Neural cell (in vitro differentiated cells): ENCODE data around the gene GAS7. TPM values are rescaled to one million over a fixed set of nuclear protein-coding genes. Genes with fewer than 3 reads are reported as not detected.

Source experiments
- H2AFZ ChIP-seq: fragments of 200-600, 300-800 bp; sonication (generic), shearing (Covaris generic); 2 replicates; pipeline ENCODE4 v1.6.0; 2014; ENCODE audit warnings: low read depth, mild to moderate bottlenecking, antibody characterized with exemption, low read length, moderate library complexity
- H3F3A ChIP-seq: fragments of 200-600 bp; shearing (Covaris generic); 2 replicates; pipeline ENCODE4 v1.6.1; 2016; ENCODE audit warnings: mild to moderate bottlenecking, moderate library complexity, mixed read lengths, antibody characterized with exemption, low read length; ENCODE audit not compliant: insufficient read depth, poor library complexity, severe bottlenecking
- H3K27ac ChIP-seq: fragments of 200-600, 300-800 bp; sonication (generic), shearing (Covaris generic); 2 replicates; pipeline ENCODE4 v1.5.1; 2014; ENCODE audit warnings: mild to moderate bottlenecking, low read length, moderate library complexity
- H3K27me3 ChIP-seq: fragments of 300-800, 200-600 bp; sonication (generic), shearing (Covaris generic); 2 replicates; pipeline ENCODE4 v1.6.0; 2014; ENCODE audit warnings: mild to moderate bottlenecking, low read depth, low read length, moderate library complexity; ENCODE audit not compliant: insufficient read depth
- H3K36me3 ChIP-seq: fragments of 300-800, 200-600 bp; sonication (generic), shearing (Covaris generic); 2 replicates; pipeline ENCODE4 v1.5.1; 2014; ENCODE audit warnings: mild to moderate bottlenecking, antibody characterized with exemption, low read length, moderate library complexity; ENCODE audit not compliant: insufficient read depth
- H3K4me2 ChIP-seq: fragments of 300-800, 200-600 bp; sonication (generic), shearing (Covaris generic); 2 replicates; pipeline ENCODE4 v1.6.0; 2014; ENCODE audit warnings: mild to moderate bottlenecking, low read length
- H3K4me3 ChIP-seq: fragments of 300-800, 200-600 bp; sonication (generic), shearing (Covaris generic); 2 replicates; pipeline ENCODE4 v1.5.1; 2014; ENCODE audit warnings: mild to moderate bottlenecking, low read length, moderate library complexity
- H3K79me2 ChIP-seq: fragments of 200-600 bp; shearing (Covaris generic); replicated peaks from 2 replicates; pipeline ENCODE4 v1.6.0; 2014; ENCODE audit warnings: mild to moderate bottlenecking, low read length, moderate library complexity; ENCODE audit not compliant: insufficient read depth
- H3K9ac ChIP-seq: fragments of 300-800, 200-600 bp; sonication (generic), shearing (Covaris generic); 2 replicates; pipeline ENCODE4 v1.6.1; 2016; ENCODE audit warnings: mild to moderate bottlenecking, low read length, mixed read lengths
- H3K9me2 ChIP-seq: fragments of 200-600 bp; shearing (Covaris generic); 2 replicates; pipeline ENCODE4 v1.6.1; 2016; ENCODE audit warnings: mild to moderate bottlenecking, low read length, mixed read lengths; ENCODE audit not compliant: insufficient read depth
- H3K9me3 ChIP-seq: fragments of 200-600, 300-800 bp; sonication (generic), shearing (Covaris generic); 2 replicates; pipeline ENCODE4 v1.6.1; 2016; ENCODE audit warnings: mild to moderate bottlenecking, mixed run types, low read length, moderate library complexity, mixed read lengths
- H4K20me1 ChIP-seq: fragments of 200-600 bp; shearing (Covaris generic); 2 replicates; pipeline ENCODE4 v1.6.1; 2016; ENCODE audit warnings: mild to moderate bottlenecking, mixed run types; ENCODE audit not compliant: insufficient read depth
- CTCF ChIP-seq: fragments of 450-650 bp; IDR thresholded peaks from 2 replicates; pipeline ENCODE4 v1.5.1; 2014; ENCODE audit warnings: antibody characterized with exemption, mild to moderate bottlenecking, moderate library complexity; ENCODE audit not compliant: poor library complexity, severe bottlenecking
- EP300 ChIP-seq: fragments of 450-650 bp; conservative IDR thresholded peaks from 2 replicates; pipeline ENCODE4 v1.6.1; 2014; ENCODE audit warnings: antibody characterized with exemption, mild to moderate bottlenecking, moderate library complexity; ENCODE audit not compliant: poor library complexity, severe bottlenecking
- EZH2 ChIP-seq: fragments of 200-600, 300-800 bp; shearing (Covaris generic), sonication (generic); IDR thresholded peaks from 2 replicates; pipeline ENCODE4 v1.6.1; 2014; ENCODE audit warnings: antibody characterized with exemption, low read length, borderline replicate concordance, mild to moderate bottlenecking; ENCODE audit not compliant: insufficient read depth, poor library complexity, severe bottlenecking
- MXI1 ChIP-seq: fragments of 450-650 bp; conservative IDR thresholded peaks from 2 replicates; pipeline ENCODE4 v1.6.1; 2014; ENCODE audit warnings: antibody characterized with exemption, mild to moderate bottlenecking; ENCODE audit not compliant: poor library complexity, severe bottlenecking
- POLR2AphosphoS5 ChIP-seq: IDR thresholded peaks from 2 replicates; pipeline ENCODE4 v1.6.1; 2012
- RAD21 ChIP-seq: fragments of 450-650 bp; conservative IDR thresholded peaks from 2 replicates; pipeline ENCODE4 v1.6.1; 2014; ENCODE audit warnings: antibody characterized with exemption, mild to moderate bottlenecking, moderate library complexity
- REST ChIP-seq: IDR thresholded peaks from 2 replicates; pipeline ENCODE4 v1.6.1; 2012; ENCODE audit warnings: borderline replicate concordance
- SMC3 ChIP-seq: fragments of 450-650 bp; conservative IDR thresholded peaks from 2 replicates; pipeline ENCODE4 v1.6.1; 2014; ENCODE audit warnings: antibody characterized with exemption, mild to moderate bottlenecking, moderate library complexity; ENCODE audit not compliant: poor library complexity
- TAF1 ChIP-seq: IDR thresholded peaks from 2 replicates; pipeline ENCODE4 v1.6.1; 2012; ENCODE audit warnings: low read depth
- polyA plus RNA-seq: library from polyadenylated mRNA; depleted of rRNA; stranded (reverse); fragments of >200 nt; gene quantifications from 2 replicates; pipeline ENCODE4 v1.2.3, GENCODE V29; 2014

Gene GAS7
- polyA plus RNA-seq, 1 donor from 2014 or later: 23.6 TPM

GRCh38 chr17:10141436-10141835, 57.0 kb downstream of the GAS7 start:
- no peaks in the 10 kb centered on the region for H3K27me3 ChIP-seq
- H4K20me1 ChIP-seq: no peaks in the 10 kb centered on the region
- no peak for TF ChIP-seq REST
- no peak for TF ChIP-seq MXI1
- no peak for TF ChIP-seq POLR2AphosphoS5
- H3K36me3 ChIP-seq: no peaks in the 10 kb centered on the region
- H3K9me3 ChIP-seq: no peaks in the 10 kb centered on the region
- H3K79me2 ChIP-seq: no peaks in the 10 kb centered on the region
- H3K9me2 ChIP-seq: no peaks in the 10 kb centered on the region
- no peak overlapping the region for H3K4me3 ChIP-seq
- no peaks in the 10 kb centered on the region for H3F3A ChIP-seq
- no peak overlapping the region for H3K9ac ChIP-seq
- no peak overlapping the region for H2AFZ ChIP-seq
- H3K4me2 ChIP-seq: no peak overlapping the region
- H3K27ac ChIP-seq: no peak overlapping the region

- Histone ChIP-seq H3K4me3 (no peak overlapping the region), H3K36me3 (no peaks in the 10 kb centered on the region), H3K9ac (no peak overlapping the region), H2AFZ (no peak overlapping the region), H4K20me1 (no peaks in the 10 kb centered on the region), H3K9me2 (no peaks in the 10 kb centered on the region), H3F3A (no peaks in the 10 kb centered on the region), H3K27ac (no peak overlapping the region), H3K27me3 (no peaks in the 10 kb centered on the region), H3K4me2 (no peak overlapping the region), H3K79me2 (no peaks in the 10 kb centered on the region), H3K9me3 (no peaks in the 10 kb centered on the region)
- TF ChIP-seq CTCF: no peak
- TF ChIP-seq POLR2AphosphoS5: no peak
- TF ChIP-seq SMC3: no peak
- TF ChIP-seq TAF1: no peak
- TF ChIP-seq RAD21: no peak
- no peak for TF ChIP-seq EZH2
- TF ChIP-seq MXI1: no peak
- TF ChIP-seq REST: no peak
- no peak for TF ChIP-seq EP300
These were observed 58.8 kb downstream of the GAS7 start for GRCh38 chr17:10139577-10139976.
